Omental fat pad (tissue), 4 donors: ENCODE data around the gene PTF1A. TPM values are rescaled to one million over a fixed set of nuclear protein-coding genes. Genes with fewer than 3 reads are reported as not detected.
A peak's percentile ranks its signal among the peaks of the same experiment; 100 is the strongest.

ENCODE experiments used
- ATAC-seq: fragments of 150-250 bp; one replicate; pipeline ENCODE4 v1.9.1; 2016; ENCODE audit warnings: mild to moderate bottlenecking, moderate library complexity; ENCODE audit not compliant: low FRiP score
- DNase-seq: peaks from one replicate; pipeline ENCODE4 v3.0.0-alpha.2; 2019; ENCODE audit warnings: low spot score
- total RNA-seq, 4 donors: library from RNA; depleted of rRNA; stranded (reverse); fragments of >200 nt; gene quantifications; one replicate each; pipeline ENCODE4 v1.1.0, GENCODE V29; 2016
- TF ChIP-seq, protein P1 (sequence below), 3 donors: fragments of 450-650 bp; IDR thresholded peaks; one replicate each; pipeline ENCODE4 v1.5.1; 2016 to 2017; ENCODE audit warnings: antibody characterized with exemption in 3 of 3, mild to moderate bottlenecking in 3 of 3, moderate library complexity in 2 of 3

Gene PTF1A
- total RNA-seq, 4 donors from 2014 or later = not detected

DNA sequence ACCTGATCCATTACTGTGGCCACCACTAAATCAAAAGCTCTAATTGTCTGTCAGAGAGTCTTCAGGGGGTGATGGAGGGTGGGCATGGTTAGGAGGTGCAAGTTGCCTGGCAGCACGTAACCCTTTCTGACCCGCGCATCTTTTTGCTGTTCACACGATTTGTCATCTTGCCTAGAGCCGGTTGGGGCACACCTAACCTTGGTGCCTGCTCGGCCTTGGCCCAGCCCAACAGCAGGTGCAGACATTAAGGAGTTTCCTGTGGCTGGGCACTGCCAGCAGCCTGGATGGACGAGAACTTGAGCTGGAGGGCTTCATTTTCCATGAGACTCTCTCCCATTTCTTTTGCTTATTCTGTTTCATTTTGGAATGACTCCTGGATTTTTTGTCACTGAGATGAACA lies 41.0 kb upstream of the PTF1A start:
- ATAC-seq (no peak), DNase-seq (no peak)
- TF ChIP-seq, protein P1, sequence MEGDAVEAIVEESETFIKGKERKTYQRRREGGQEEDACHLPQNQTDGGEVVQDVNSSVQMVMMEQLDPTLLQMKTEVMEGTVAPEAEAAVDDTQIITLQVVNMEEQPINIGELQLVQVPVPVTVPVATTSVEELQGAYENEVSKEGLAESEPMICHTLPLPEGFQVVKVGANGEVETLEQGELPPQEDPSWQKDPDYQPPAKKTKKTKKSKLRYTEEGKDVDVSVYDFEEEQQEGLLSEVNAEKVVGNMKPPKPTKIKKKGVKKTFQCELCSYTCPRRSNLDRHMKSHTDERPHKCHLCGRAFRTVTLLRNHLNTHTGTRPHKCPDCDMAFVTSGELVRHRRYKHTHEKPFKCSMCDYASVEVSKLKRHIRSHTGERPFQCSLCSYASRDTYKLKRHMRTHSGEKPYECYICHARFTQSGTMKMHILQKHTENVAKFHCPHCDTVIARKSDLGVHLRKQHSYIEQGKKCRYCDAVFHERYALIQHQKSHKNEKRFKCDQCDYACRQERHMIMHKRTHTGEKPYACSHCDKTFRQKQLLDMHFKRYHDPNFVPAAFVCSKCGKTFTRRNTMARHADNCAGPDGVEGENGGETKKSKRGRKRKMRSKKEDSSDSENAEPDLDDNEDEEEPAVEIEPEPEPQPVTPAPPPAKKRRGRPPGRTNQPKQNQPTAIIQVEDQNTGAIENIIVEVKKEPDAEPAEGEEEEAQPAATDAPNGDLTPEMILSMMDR (IDR thresholded peaks at IDR 0.05) = no peak

GRCh38 chr10:23155169-23155568 lies 36.9 kb upstream of the PTF1A start:
- TF ChIP-seq, protein P1 (IDR thresholded peaks at IDR 0.05) = no peak
- ATAC-seq = no peak

DNA sequence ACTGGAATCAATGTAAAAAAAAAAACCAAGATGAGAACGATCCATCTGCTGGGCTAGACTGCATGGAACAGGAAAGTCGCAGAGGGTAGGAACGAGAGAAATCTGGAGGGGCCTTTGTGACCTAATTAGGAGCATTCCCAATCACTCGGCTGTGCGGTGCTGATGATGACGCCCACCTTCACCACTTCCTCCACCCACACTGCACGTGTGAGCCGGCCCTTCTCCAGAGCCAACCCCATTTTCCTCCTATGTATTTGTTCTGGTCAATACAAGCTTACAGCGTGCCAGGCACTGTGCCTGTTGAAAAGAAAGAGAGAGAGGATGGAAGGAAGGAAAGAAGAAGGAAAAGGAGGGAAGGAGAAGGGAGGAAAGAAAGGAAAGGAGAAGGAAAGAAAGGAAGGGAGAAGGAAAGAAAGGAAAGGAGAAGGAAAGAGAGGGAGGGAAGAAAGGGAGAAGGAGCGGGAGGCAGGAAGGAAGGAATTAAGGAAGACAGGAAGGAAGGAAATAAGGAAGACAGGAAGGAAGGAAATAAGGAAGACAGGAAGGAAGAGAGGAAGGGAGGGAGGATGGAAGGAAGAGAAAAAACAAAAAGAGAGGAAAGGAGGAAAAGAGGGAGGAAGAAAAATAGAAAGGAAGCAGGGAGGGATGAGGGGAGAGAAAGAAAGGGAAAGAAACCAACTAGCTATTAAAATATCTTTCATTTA lies 35.5 kb upstream of the PTF1A start:
- DNase-seq = no peak
- ATAC-seq = no peak

More at GRCh38 chr10:23155169-23155568, 36.9 kb upstream of the PTF1A start:
- no peak for DNase-seq

GRCh38 chr10:23157239-23157681 lies 34.9 kb upstream of the PTF1A start:
- ATAC-seq = no peak
- TF ChIP-seq, protein P1 (IDR thresholded peaks at IDR 0.05) = no peak
- DNase-seq = no peak

More for the DNA sequence above, 35.5 kb upstream of the PTF1A start:
- TF ChIP-seq, protein P1 (IDR thresholded peaks at IDR 0.05) = no peak

- DNase-seq = no peak
- TF ChIP-seq, protein P1 (IDR thresholded peaks at IDR 0.05) = no peak
- no peak for ATAC-seq
These were observed 34.3 kb upstream of the PTF1A start for GRCh38 chr10:23157691-23158369.

DNA sequence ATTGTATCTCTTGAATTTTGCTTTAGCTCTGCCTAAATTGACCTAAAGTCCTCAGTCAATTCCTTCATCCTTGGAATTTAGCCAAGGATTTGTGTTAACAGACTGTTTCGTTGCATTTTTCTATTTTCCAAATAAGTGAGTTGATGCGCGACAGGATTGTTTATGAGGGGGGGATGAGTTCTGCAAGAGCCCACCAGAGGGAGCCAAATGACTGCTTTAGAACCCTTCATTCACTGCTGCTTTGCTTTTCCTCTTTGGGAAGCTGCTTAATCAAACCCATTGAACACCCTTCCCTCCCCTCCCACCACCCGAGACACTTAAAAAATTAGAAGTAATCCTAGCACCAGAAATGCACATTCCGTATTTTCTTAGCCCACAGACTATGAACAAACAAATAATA lies 33.7 kb upstream of the PTF1A start:
- DNase-seq = no peak
- no peak for ATAC-seq
- TF ChIP-seq, protein P1 (IDR thresholded peaks at IDR 0.05) = peak in 1 of 3 donors; percentile 38
